Vagina (tissue), 2 donors: Measurements from ENCODE around the gene OR6Q1. TPM values are rescaled to one million over a fixed set of nuclear protein-coding genes. Genes with fewer than 3 reads are reported as not detected.

Experiments
- DNase-seq, 2 donors: peaks; one replicate each; pipeline ENCODE4 v3.0.0-alpha.2; 2017; ENCODE audit errors: extremely low spot score in 2 of 2
- H3K27ac ChIP-seq: fragments of 200-600 bp; sonication (generic); one replicate; pipeline ENCODE4 v1.5.1; 2019
- H3K27me3 ChIP-seq: fragments of 200-600 bp; sonication (generic); one replicate; pipeline ENCODE4 v1.5.1; 2019
- H3K36me3 ChIP-seq, 2 donors: fragments of 200-600 bp; sonication (generic); one replicate each; pipeline ENCODE4 v1.5.1; 2017 to 2019
- H3K4me1 ChIP-seq: fragments of 200-600 bp; sonication (generic); one replicate; pipeline ENCODE4 v1.5.1; 2019
- H3K4me3 ChIP-seq, 2 donors: fragments of 200-600 bp; sonication (generic); 1 replicate in 1 of 2; 2 replicates in 1 of 2; pipeline ENCODE4 v1.5.1; 2016 to 2019
- H3K9me3 ChIP-seq: fragments of 200-600 bp; sonication (generic); one replicate; pipeline ENCODE4 v1.5.1; 2019
- CTCF ChIP-seq, 3 experiments: fragments of 450-650 bp in 2 of 3; fragments of 200-600 bp in 1 of 3; sonication (generic) in 1 of 3; IDR thresholded peaks; one replicate each; pipeline ENCODE4 v1.5.1; 2017 to 2019; ENCODE audit warnings: antibody characterized with exemption in 3 of 3, mild to moderate bottlenecking in 2 of 3, moderate library complexity in 2 of 3
- POLR2A ChIP-seq, 2 donors: fragments of 450-650 bp; IDR thresholded peaks; one replicate each; pipeline ENCODE4 v1.6.1; 2017; ENCODE audit warnings: antibody characterized with exemption in 2 of 2, mild to moderate bottlenecking in 2 of 2, moderate library complexity in 2 of 2
- POLR2AphosphoS5 ChIP-seq, 2 donors: sonication (generic); formaldehyde crosslinking; IDR thresholded peaks; one replicate each; pipeline ENCODE4 v1.9.0; 2017; ENCODE audit warnings: antibody characterized with exemption in 2 of 2, mild to moderate bottlenecking in 2 of 2, low read depth in 1 of 2; ENCODE audit not compliant: insufficient read depth in 1 of 2
- intact Hi-C: fragments of 100-400 bp; cut with DNase I; formaldehyde crosslinking; loops from one replicate; pipeline ENCODE4 v1.15.1; 2023
- total RNA-seq: library from RNA; depleted of rRNA; stranded (reverse); fragments of >200 nt; gene quantifications from one replicate; pipeline ENCODE4 v1.2.3, GENCODE V29; 2016

Gene OR6Q1
- total RNA-seq, 1 donor from 2014 or later, result not detected

GRCh38 chr11:58011771-58012170 lies 19.0 kb upstream of the OR6Q1 start:
- no peak for DNase-seq
- no peaks in the 10 kb centered on the region for H3K9me3 ChIP-seq
- no peak overlapping the region for H3K4me3 ChIP-seq
- H3K27ac ChIP-seq, result no peak overlapping the region
- TF ChIP-seq POLR2A (IDR thresholded peaks at IDR 0.05) (no peak), POLR2AphosphoS5 (IDR thresholded peaks at IDR 0.05; ENCODE audit: insufficient read depth in 1 of 2, low read depth in 1 of 2) (no peak), CTCF (IDR thresholded peaks at IDR 0.05) (no peak)
- H3K4me1 ChIP-seq, result no peaks in the 10 kb centered on the region
- H3K36me3 ChIP-seq, result no peaks in the 10 kb centered on the region
- intact Hi-C loops, result no loop called here
- H3K27me3 ChIP-seq, result no peaks in the 10 kb centered on the region

- TF ChIP-seq POLR2A (IDR thresholded peaks at IDR 0.05), result no peak
- TF ChIP-seq CTCF (IDR thresholded peaks at IDR 0.05), result no peak
- no peak for TF ChIP-seq POLR2AphosphoS5 (IDR thresholded peaks at IDR 0.05; ENCODE audit: insufficient read depth in 1 of 2, low read depth in 1 of 2)
Measured at GRCh38 chr11:58023435-58023931, 7.3 kb upstream of the OR6Q1 start, which contains the start of gene OR9Q1. OR9Q1 (plus strand) TSS chr11:58023881; CDS start chr11:58179445, 155,564 bp downstream.

DNA sequence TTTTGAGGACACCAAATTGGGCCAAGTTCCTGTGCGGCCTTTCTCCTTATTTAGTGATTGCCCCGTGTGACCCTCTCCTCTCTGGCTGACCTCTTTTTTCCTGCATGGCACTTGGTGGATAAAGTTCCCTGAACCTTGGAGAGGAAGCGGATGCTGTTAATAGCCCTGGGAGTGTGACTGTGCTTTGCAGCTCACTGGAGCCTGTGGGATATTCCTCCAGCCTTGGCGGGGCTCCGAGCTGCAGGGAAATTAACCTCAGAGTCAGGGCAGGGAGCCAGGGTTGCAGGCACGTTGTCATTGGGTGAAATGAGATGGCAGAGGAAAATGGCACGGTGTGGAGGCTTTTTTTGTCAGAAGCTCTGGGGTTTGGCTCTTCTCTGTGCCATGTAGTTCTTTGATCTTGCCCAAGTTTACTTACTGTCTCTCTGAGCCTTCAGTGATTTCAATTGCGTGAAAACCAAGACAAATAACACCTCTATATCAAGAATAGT lies 6.1 kb upstream of the OR6Q1 start:
- Histone ChIP-seq H3K4me1 (no peaks in the 10 kb centered on the region), H3K36me3 (no peaks in the 10 kb centered on the region), H3K4me3 (no peak overlapping the region), H3K9me3 (no peaks in the 10 kb centered on the region), H3K27ac (no peak overlapping the region), H3K27me3 (no peaks in the 10 kb centered on the region)
- TF ChIP-seq POLR2AphosphoS5 (IDR thresholded peaks at IDR 0.05; ENCODE audit: insufficient read depth in 1 of 2, low read depth in 1 of 2), result peak; percentile 35 to 77
- TF ChIP-seq CTCF (IDR thresholded peaks at IDR 0.05), result no peak
- no peak for DNase-seq
- intact Hi-C loops, result no loop called here

More at GRCh38 chr11:58023435-58023931, 7.3 kb upstream of the OR6Q1 start, which contains the start of gene OR9Q1:
- intact Hi-C loops, result no loop called here
- no peaks in the 10 kb centered on the region for H3K9me3 ChIP-seq
- H3K4me1 ChIP-seq, result no peaks in the 10 kb centered on the region
- no peak within 1 kb of the TSS for H3K27ac ChIP-seq
- H3K36me3 ChIP-seq, result no peaks in the 10 kb centered on the region
- no peak for DNase-seq
- no peak within 1 kb of the TSS for H3K4me3 ChIP-seq
- H3K27me3 ChIP-seq, result no peaks in the 10 kb centered on the region

GRCh38 chr11:58027341-58027740 lies 3.4 kb upstream of the OR6Q1 start:
- intact Hi-C loops, result no loop called here

More at GRCh38 chr11:58027341-58027740, 3.4 kb upstream of the OR6Q1 start:
- no peak overlapping the region for H3K27ac ChIP-seq
- no peak for TF ChIP-seq CTCF (IDR thresholded peaks at IDR 0.05)
- TF ChIP-seq POLR2AphosphoS5 (IDR thresholded peaks at IDR 0.05; ENCODE audit: insufficient read depth in 1 of 2, low read depth in 1 of 2), result no peak
- TF ChIP-seq POLR2A (IDR thresholded peaks at IDR 0.05), result no peak
- H3K27me3 ChIP-seq, result no peaks in the 10 kb centered on the region
- H3K36me3 ChIP-seq, result no peaks in the 10 kb centered on the region
- no peaks in the 10 kb centered on the region for H3K9me3 ChIP-seq
- DNase-seq, result no peak
- H3K4me3 ChIP-seq, result no peak overlapping the region
- no peaks in the 10 kb centered on the region for H3K4me1 ChIP-seq
